Kidney (tissue), 14 donors: ENCODE measurements around the gene ITGA2B. TPM values are rescaled to one million over a fixed set of nuclear protein-coding genes. Genes with fewer than 3 reads are reported as not detected.

Experiments
- DNase-seq, 5 donors: peaks; one replicate each; pipeline ENCODE4 v3.0.0-alpha.2; 2013 to 2020
- FAIRE-seq: peaks from 2 replicates; lab custom pipeline; 2012; peaks lifted over from hg19 to GRCh38; lab: Jason Lieb, UNC
- H3K27ac ChIP-seq, 2 donors: one replicate each; pipeline ENCODE4 v1.7.0; 2013; ENCODE audit warnings: low read depth in 2 of 2, low read length in 2 of 2, inconsistent platforms in 1 of 2
- H3K27me3 ChIP-seq: one replicate; pipeline ENCODE4 v1.7.1; 2013; ENCODE audit warnings: low read length, inconsistent platforms; ENCODE audit not compliant: control insufficient read depth, insufficient read depth
- H3K36me3 ChIP-seq, 3 donors: one replicate each; pipeline versions ENCODE4 v1.7.0 to v1.7.1; 2013; ENCODE audit warnings: low read length in 3 of 3, control low read depth in 1 of 3, inconsistent platforms in 1 of 3; ENCODE audit not compliant: insufficient read depth in 3 of 3, control insufficient read depth in 2 of 3
- H3K4me1 ChIP-seq, 3 donors: one replicate each; pipeline versions ENCODE4 v1.7.0 to v1.7.1; 2013; ENCODE audit warnings: low read length in 3 of 3, inconsistent platforms in 1 of 3, low read depth in 1 of 3; ENCODE audit not compliant: control insufficient read depth in 2 of 3, insufficient read depth in 2 of 3
- H3K4me3 ChIP-seq, 3 donors: one replicate each; pipeline versions ENCODE4 v1.7.0 to v1.8.1; 2013; ENCODE audit warnings: low read length in 3 of 3, control low read depth in 1 of 3, inconsistent platforms in 1 of 3
- H3K9ac ChIP-seq, 3 donors: one replicate each; pipeline versions ENCODE4 v1.7.0 to v1.7.1; 2013; ENCODE audit warnings: low read length in 3 of 3, control low read depth in 1 of 3, inconsistent platforms in 1 of 3
- H3K9me3 ChIP-seq, 3 donors: one replicate each; pipeline versions ENCODE4 v1.7.0 to v1.7.1; 2013; ENCODE audit warnings: low read length in 3 of 3, control low read depth in 1 of 3, inconsistent platforms in 1 of 3; ENCODE audit not compliant: control insufficient read depth in 2 of 3, insufficient read depth in 1 of 3
- CTCF ChIP-seq: IDR thresholded peaks from 3 replicates; pipeline ENCODE4 v1.5.1; 2012; ENCODE audit warnings: mild to moderate bottlenecking, moderate library complexity, borderline replicate concordance; ENCODE audit not compliant: insufficient read depth; ENCODE audit errors: extremely low read depth
- intact Hi-C: fragments of 100-400 bp; cut with DNase I; formaldehyde crosslinking; loops from one replicate; pipeline ENCODE4 v1.11.1; 2022
- polyA plus RNA-seq: library from polyadenylated mRNA; stranded (reverse); fragments of 350-450 nt; fragmentation: Illumina TruSeq; extraction: RNeasy Lipid Tissue Mini Kit (QIAGEN cat#74804); gene quantifications from one replicate; pipeline ENCODE4 v1.2.3, GENCODE V29; 2014; ENCODE audit warnings: low read depth, low replicate concordance; ENCODE audit not compliant: insufficient read depth
- total RNA-seq: library from RNA; stranded (reverse); fragmentation: NEBNext Ultra II Directional; extraction: Animal tissue kit (Norgen Biotek cat#: 25700); gene quantifications from one replicate; pipeline ENCODE4 v1.2.1, GENCODE V29; 2021
- donor health status: control.
- donor health status: control.
- donor health status: control.
- donor health status: control.
- donor health status: control.
- donor health status: DM: yes; HTN: yes; CAD: no.
- donor health status: Normal renal cell carcinoma (clear cell type).

Gene ITGA2B
- total and polyA plus RNA-seq, 2 donors from 2014 or later, result 0.67 to 1.7 TPM

DNA sequence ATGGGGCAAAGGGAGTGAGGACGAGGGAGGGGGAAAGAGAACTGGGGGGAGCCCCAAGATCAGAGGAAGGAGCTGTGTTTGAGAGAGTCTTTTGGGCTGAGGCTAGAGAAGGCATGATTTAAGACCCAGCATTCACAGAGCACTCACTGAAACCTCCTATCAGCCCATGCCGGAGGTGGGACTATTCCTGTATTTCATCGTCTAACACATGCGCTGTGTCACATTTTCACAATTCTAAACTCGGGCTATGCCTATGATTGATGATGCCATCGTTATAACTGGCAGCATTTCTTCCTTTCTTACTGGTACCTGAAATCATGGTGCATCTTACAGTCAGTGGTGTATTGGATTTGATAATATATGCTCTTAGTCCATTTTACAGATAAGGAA lies 29.3 kb downstream of the ITGA2B start:
- Histone ChIP-seq H3K27ac (no peak overlapping the region), H3K9me3 (no peaks in the 10 kb centered on the region), H3K4me1 (peaks cover 5 to 9% (median 5%) of the 10 kb centered on the region in 3 donors), H3K4me3 (no peak overlapping the region), H3K36me3 (no peaks in the 10 kb centered on the region), H3K9ac (peak overlapping the region in 1 of 3 donors; percentile 15), H3K27me3 (no peaks in the 10 kb centered on the region)
- no peak for TF ChIP-seq CTCF
- intact Hi-C loops, result no loop called here
- FAIRE-seq (no peak), DNase-seq (no peak)

- no peaks in the 10 kb centered on the region for H3K27me3 ChIP-seq
- TF ChIP-seq CTCF, result no peak
- H3K9me3 ChIP-seq, result no peaks in the 10 kb centered on the region
- FAIRE-seq (no peak), DNase-seq (peak in 1 of 5 donors; percentile 57)
- H3K4me1 ChIP-seq, result peaks cover 5 to 9% (median 5%) of the 10 kb centered on the region in 3 donors
- H3K9ac ChIP-seq, result no peak overlapping the region
- no peak overlapping the region for H3K4me3 ChIP-seq
- intact Hi-C loops, result no loop called here
- no peak overlapping the region for H3K27ac ChIP-seq
- H3K36me3 ChIP-seq, result no peaks in the 10 kb centered on the region
These were observed 29.8 kb downstream of the ITGA2B start for GRCh38 chr17:44359458-44360143.

- H3K27ac ChIP-seq, result no peak overlapping the region
- intact Hi-C loops, result no loop called here
- H3K4me1 ChIP-seq, result peaks cover 5 to 9% (median 5%) of the 10 kb centered on the region in 3 donors
- H3K9ac ChIP-seq, result no peak overlapping the region
- DNase-seq, result no peak
- H3K4me3 ChIP-seq, result no peak overlapping the region
- no peak for FAIRE-seq
- H3K9me3 ChIP-seq, result no peaks in the 10 kb centered on the region
- no peaks in the 10 kb centered on the region for H3K27me3 ChIP-seq
- no peaks in the 10 kb centered on the region for H3K36me3 ChIP-seq
- TF ChIP-seq CTCF, result no peak
These were observed 30.4 kb downstream of the ITGA2B start for GRCh38 chr17:44359006-44359405.
